ACC112 (cell line): ENCODE results near the gene MYH10.

Source experiments
- H2AFZ ChIP-seq: fragments of 200-600 bp; sonication (generic); one replicate; pipeline ENCODE4 v1.6.0; 2017; ENCODE audit warnings: antibody characterized with exemption, low read length; ENCODE audit not compliant: unreplicated experiment
- H3K27ac ChIP-seq: fragments of 200-600 bp; sonication (generic); 2 replicates; pipeline ENCODE4 v1.5.1; 2014; ENCODE audit warnings: low read depth, mild to moderate bottlenecking, antibody characterized with exemption, low read length, moderate library complexity
- H3K27me3 ChIP-seq: fragments of 200-600 bp; sonication (generic); 2 replicates; pipeline ENCODE4 v1.6.1; 2014; ENCODE audit warnings: mild to moderate bottlenecking, antibody characterized with exemption, low read length, moderate library complexity, mixed read lengths; ENCODE audit not compliant: insufficient read depth
- H3K36me3 ChIP-seq: fragments of 200-600 bp; sonication (generic); 2 replicates; pipeline ENCODE4 v1.6.1; 2016; ENCODE audit warnings: mild to moderate bottlenecking, antibody characterized with exemption, low read length, moderate library complexity, mixed read lengths; ENCODE audit not compliant: insufficient read depth
- H3K4me1 ChIP-seq: fragments of 200-600 bp; sonication (generic); one replicate; pipeline ENCODE4 v1.6.1; 2016; ENCODE audit warnings: low read length, mixed read lengths; ENCODE audit not compliant: insufficient read depth, unreplicated experiment, control insufficient read depth
- H3K4me3 ChIP-seq: fragments of 200-600 bp; sonication (generic); 2 replicates; pipeline ENCODE4 v1.5.1; 2014; ENCODE audit warnings: mild to moderate bottlenecking, low read depth, low read length
- H3K79me2 ChIP-seq: fragments of 200-600 bp; sonication (generic); one replicate; pipeline ENCODE4 v1.6.0; 2016; ENCODE audit warnings: low read length; ENCODE audit not compliant: control insufficient read depth, unreplicated experiment, insufficient read depth

The MYH10 gene

DNA sequence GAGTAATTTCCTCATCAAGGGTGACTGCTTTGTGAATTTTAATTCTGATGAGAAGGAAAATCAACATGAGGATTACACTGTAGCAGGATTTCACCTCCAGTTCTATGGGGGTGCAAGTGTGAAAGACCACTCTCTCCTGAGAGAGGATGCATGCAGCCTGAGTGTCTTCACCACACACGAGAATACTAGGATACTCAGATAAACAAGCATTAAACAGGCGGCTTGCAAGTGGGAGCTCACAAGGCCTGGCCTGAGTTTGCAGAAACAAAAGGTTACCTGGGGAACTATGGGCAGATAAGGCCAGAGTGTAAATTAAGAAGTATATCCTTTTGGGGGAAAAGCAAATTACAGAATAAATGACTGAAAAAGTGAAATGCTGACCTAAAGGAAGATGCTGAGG is 46.6 kb downstream of the MYH10 start:
- Histone ChIP-seq H3K4me3 (no peak overlapping the region), H3K27me3 (no peaks in the 10 kb centered on the region), H3K36me3 (no peaks in the 10 kb centered on the region), H3K27ac (no peak overlapping the region), H3K79me2 (no peaks in the 10 kb centered on the region), H2AFZ (no peak overlapping the region), H3K4me1 (no peaks in the 10 kb centered on the region)

DNA sequence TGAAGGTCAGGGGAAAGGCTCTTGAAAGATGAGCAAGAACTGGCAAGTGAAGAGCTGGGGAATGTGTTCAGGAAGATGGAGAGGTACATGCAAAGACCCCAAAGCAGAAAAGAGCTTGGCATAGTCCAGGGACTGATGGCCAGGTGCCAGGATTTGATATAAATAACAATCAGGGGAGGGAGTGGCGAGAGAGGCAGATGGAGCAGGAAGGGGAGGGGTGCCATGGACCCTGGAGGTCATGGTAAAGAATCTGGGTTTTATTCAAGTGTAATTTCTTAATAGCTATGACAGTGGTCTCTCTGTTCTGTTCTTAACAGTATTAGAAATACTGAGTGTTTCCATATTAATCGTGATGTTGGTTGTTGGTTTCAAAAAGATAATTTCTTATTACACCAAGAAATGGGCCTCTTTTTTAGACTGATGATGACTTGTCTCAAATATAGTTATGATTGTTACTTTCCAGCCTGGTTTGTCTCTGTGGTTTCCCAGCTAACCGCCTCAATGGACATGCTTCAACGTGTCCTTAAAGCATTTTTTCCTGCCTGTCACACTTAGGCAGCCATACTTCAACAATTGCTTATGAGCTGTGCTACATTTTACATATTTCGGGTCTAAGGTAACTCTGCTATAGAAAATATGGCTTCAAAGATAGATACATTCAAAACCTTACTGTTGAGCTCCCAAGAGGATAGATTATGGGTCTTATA is 49.4 kb downstream of the MYH10 start:
- Histone ChIP-seq H2AFZ (no peak overlapping the region), H3K36me3 (no peaks in the 10 kb centered on the region), H3K4me3 (no peak overlapping the region)

DNA sequence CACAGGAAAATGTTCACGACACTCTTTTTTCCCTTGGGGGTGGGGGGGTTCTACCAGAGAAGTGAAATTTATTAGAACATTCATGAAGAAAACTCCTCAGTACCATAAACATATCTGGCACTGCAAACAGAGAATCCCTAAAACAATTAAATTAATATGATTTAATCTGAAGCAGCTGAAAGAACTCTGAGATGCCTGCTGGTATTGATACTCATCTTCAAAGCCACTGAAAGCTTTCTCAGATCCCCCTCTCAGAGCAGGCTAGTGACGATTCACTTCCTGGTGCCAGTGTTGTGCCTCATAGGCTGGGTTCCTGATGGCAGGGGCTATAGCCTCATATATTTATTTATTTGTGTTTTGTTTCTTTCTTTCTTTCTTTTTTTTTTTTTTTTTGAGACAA is 52.7 kb downstream of the MYH10 start:
- H3K27ac ChIP-seq, result no peak overlapping the region
- no peak overlapping the region for H2AFZ ChIP-seq
- no peaks in the 10 kb centered on the region for H3K79me2 ChIP-seq
- no peaks in the 10 kb centered on the region for H3K27me3 ChIP-seq
- H3K36me3 ChIP-seq, result peaks cover 4% of the 10 kb centered on the region; the same call in 1 of the 2 replicates
- no peak overlapping the region for H3K4me3 ChIP-seq
- no peaks in the 10 kb centered on the region for H3K4me1 ChIP-seq

More for the DNA sequence above, 49.4 kb downstream of the MYH10 start:
- no peak overlapping the region for H3K27ac ChIP-seq
- H3K79me2 ChIP-seq, result no peaks in the 10 kb centered on the region
- H3K4me1 ChIP-seq, result no peaks in the 10 kb centered on the region
- no peaks in the 10 kb centered on the region for H3K27me3 ChIP-seq

- Histone ChIP-seq H3K27ac (no peak overlapping the region), H3K27me3 (no peaks in the 10 kb centered on the region), H3K4me3 (no peak overlapping the region), H3K79me2 (no peaks in the 10 kb centered on the region), H2AFZ (no peak overlapping the region), H3K4me1 (no peaks in the 10 kb centered on the region), H3K36me3 (peaks cover 4% of the 10 kb centered on the region; the same call in 1 of the 2 replicates)
Measured at GRCh38 chr17:8576559-8577294, 53.8 kb downstream of the MYH10 start.

DNA sequence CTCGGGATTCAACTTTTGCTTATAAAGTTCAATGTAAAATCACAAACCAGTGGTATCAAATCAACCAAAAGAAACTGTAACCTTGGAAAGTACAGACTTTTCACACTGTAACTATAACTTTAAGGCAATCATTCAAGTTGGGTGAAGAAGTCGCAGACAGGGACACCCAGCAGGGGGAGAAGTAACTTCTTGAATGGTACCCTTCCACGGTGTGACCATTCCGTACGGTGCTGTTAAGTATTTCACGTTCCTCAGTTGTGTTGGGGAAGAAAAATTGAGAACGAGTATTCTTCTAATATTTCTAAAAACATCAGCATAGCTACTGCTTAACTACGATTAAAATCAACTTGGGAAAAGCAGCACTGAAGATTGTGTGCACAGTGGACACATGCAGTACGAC is 55.8 kb downstream of the MYH10 start:
- no peak overlapping the region for H3K4me3 ChIP-seq
- no peaks in the 10 kb centered on the region for H3K4me1 ChIP-seq
- no peak overlapping the region for H3K27ac ChIP-seq
- H2AFZ ChIP-seq, result no peak overlapping the region
- no peaks in the 10 kb centered on the region for H3K27me3 ChIP-seq
- peaks cover 4% of the 10 kb centered on the region; the same call in 1 of the 2 replicates for H3K36me3 ChIP-seq
- H3K79me2 ChIP-seq, result no peaks in the 10 kb centered on the region

GRCh38 chr17:8572764-8573163 is 57.8 kb downstream of the MYH10 start:
- Histone ChIP-seq H3K4me3 (no peak overlapping the region), H3K27me3 (no peaks in the 10 kb centered on the region), H3K4me1 (no peaks in the 10 kb centered on the region), H3K36me3 (peaks cover 18% of the 10 kb centered on the region; the same call in 1 of the 2 replicates), H2AFZ (no peak overlapping the region), H3K79me2 (no peaks in the 10 kb centered on the region), H3K27ac (no peak overlapping the region)

DNA sequence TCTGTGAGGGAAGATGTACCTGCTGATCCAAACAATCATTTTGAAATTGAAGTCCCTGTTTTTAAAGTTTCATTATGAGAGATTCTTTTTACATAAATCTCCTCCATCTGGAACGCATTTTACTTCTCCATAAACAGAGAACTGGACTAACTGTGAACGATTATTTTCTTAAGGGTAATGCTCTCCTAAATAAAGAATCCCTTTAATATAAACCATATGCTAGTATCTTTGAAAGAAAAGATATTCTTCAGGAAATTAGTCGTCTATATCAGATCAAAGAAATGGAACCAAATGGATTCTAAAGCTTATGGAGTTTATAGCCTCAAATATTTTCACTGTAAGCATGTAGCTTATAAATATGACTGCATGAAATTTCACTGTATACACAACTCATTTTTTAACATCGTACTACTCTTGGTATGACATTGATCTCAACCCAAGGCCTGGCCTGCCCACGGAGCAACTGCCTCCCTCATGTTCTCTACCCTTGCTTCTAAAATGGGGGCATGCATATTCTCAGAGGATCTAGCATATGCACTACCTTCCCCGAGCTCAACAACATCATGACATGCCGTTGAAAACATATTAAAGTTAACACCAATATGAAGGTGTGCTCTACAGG is 66.4 kb downstream of the MYH10 start:
- 0 out of 2 replicates have a peak, but pooled peaks cover 10% of the 10 kb centered on the region for H3K36me3 ChIP-seq

DNA sequence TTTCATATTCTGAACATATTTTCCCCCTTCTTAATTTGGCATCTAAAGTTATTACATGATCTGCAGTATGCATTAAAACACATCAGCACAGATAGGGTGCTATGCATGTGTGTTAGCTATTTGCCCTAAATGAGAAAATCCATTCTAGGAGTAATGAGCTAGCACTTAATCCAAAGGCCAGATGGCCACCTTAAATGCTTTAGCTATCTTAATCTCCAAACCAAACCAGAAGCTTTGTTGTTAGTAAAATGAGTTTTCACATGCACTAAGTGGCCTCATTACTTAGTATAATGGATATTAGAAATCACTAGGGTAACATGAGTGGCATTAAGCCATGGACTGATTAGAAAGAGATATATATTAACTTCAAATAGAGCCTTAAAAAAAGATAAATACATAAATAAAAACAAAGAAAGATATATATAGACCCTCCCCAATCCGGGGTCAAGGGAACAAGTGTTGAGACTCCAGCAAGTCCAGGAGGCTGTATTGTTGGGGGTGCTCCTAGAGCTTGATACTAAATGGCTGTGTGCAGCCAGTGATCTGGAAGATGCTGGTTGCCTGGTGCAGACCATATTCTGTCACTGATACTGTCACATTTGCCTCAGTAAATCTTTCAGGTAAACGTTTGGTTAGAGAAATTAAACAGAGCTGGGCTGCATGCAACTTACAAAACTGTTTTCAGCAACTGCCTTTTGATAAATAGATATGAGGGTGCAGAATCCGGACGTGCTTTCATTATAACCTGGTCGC is 67.3 kb downstream of the MYH10 start:
- H3K4me3 ChIP-seq, result no peak overlapping the region

More for the DNA sequence above, 66.4 kb downstream of the MYH10 start:
- Histone ChIP-seq H3K4me1 (no peaks in the 10 kb centered on the region), H3K4me3 (no peak overlapping the region), H2AFZ (no peak overlapping the region), H3K27me3 (no peaks in the 10 kb centered on the region), H3K79me2 (no peaks in the 10 kb centered on the region), H3K27ac (no peak overlapping the region)

GRCh38 chr17:8558144-8558543 is 72.4 kb downstream of the MYH10 start:
- Histone ChIP-seq H3K4me1 (peaks cover 5% of the 10 kb centered on the region), H3K27ac (no peak overlapping the region), H3K36me3 (no peaks in the 10 kb centered on the region), H3K27me3 (no peaks in the 10 kb centered on the region), H3K4me3 (no peak overlapping the region), H2AFZ (no peak overlapping the region), H3K79me2 (no peaks in the 10 kb centered on the region)

More for the DNA sequence above, 67.3 kb downstream of the MYH10 start:
- H2AFZ ChIP-seq, result no peak overlapping the region
- 0 out of 2 replicates have a peak, but pooled peaks cover 1% of the 10 kb centered on the region for H3K36me3 ChIP-seq
- H3K4me1 ChIP-seq, result no peaks in the 10 kb centered on the region
- no peaks in the 10 kb centered on the region for H3K27me3 ChIP-seq
- H3K27ac ChIP-seq, result no peak overlapping the region
- H3K79me2 ChIP-seq, result no peaks in the 10 kb centered on the region

GRCh38 chr17:8557176-8557806 is 73.2 kb downstream of the MYH10 start:
- peaks cover 5% of the 10 kb centered on the region for H3K4me1 ChIP-seq
- no peaks in the 10 kb centered on the region for H3K79me2 ChIP-seq
- no peaks in the 10 kb centered on the region for H3K36me3 ChIP-seq
- H3K27ac ChIP-seq, result no peak overlapping the region
- H2AFZ ChIP-seq, result no peak overlapping the region
- H3K27me3 ChIP-seq, result no peaks in the 10 kb centered on the region
- no peak overlapping the region for H3K4me3 ChIP-seq
